Measurements from ENCODE around the gene CHID1. TPM values are rescaled to one million over a fixed set of nuclear protein-coding genes. Genes with fewer than 3 reads are reported as not detected.

CHID1 gene
- total RNA-seq, 1 donor from 2014 or later: 74.6 TPM

- no peaks in the 10 kb centered on the region for H3K27me3 ChIP-seq (ENCODE audit: insufficient read depth, low read length)
- H3K9me3 Mint-ChIP-seq (ENCODE audit: unreplicated experiment): no peaks in the 10 kb centered on the region
- H3K4me3 Mint-ChIP-seq (ENCODE audit: unreplicated experiment): no peak overlapping the region
- no peaks in the 10 kb centered on the region for H3K79me2 ChIP-seq (ENCODE audit: insufficient read depth, low read length)
- TF ChIP-seq CTCF (IDR thresholded peaks at IDR 0.05; ENCODE audit: insufficient read depth, low read depth, low read length): no peak
- no peak for TF ChIP-seq EZH2 (IDR thresholded peaks at IDR 0.05; ENCODE audit: insufficient read depth, low read length)
- no peak overlapping the region for H3K27ac Mint-ChIP-seq (ENCODE audit: unreplicated experiment)
- FAIRE-seq (no peak), DNase-seq (ENCODE audit: low read depth) (no peak)
- H3K9me3 ChIP-seq (ENCODE audit: insufficient read depth, low read depth, low read length): no peaks in the 10 kb centered on the region
- H3K4me2 ChIP-seq (ENCODE audit: low read length): no peak overlapping the region
- no peaks in the 10 kb centered on the region for H3K36me3 ChIP-seq (ENCODE audit: insufficient read depth, low read length)
- H3K9ac ChIP-seq (ENCODE audit: low read length): no peak overlapping the region
- no peak overlapping the region for H3K27ac ChIP-seq (ENCODE audit: low read depth, low read length)
- H3K4me1 ChIP-seq (ENCODE audit: insufficient read depth, low read length): peaks cover 4% of the 10 kb centered on the region
- no peak overlapping the region for H3K4me3 ChIP-seq (ENCODE audit: insufficient read depth, low read depth, low read length)
- peaks cover 8% of the 10 kb centered on the region for H3K36me3 Mint-ChIP-seq (ENCODE audit: low read depth, unreplicated experiment)
- H2AFZ ChIP-seq (ENCODE audit: low read depth, low read length): no peak overlapping the region
- peaks cover 3% of the 10 kb centered on the region for H3K27me3 Mint-ChIP-seq (ENCODE audit: low read depth, unreplicated experiment)
- no peaks in the 10 kb centered on the region for H3K4me1 Mint-ChIP-seq (ENCODE audit: low read depth, unreplicated experiment)
- H4K20me1 ChIP-seq (ENCODE audit: insufficient read depth, low read length): peaks cover 20% of the 10 kb centered on the region
Measured at GRCh38 chr11:875769-876301, 34.8 kb downstream of the CHID1 start.

- H2AFZ ChIP-seq (ENCODE audit: low read depth, low read length): no peak overlapping the region
- no peak for DNase-seq (ENCODE audit: low read depth)
- H3K9ac ChIP-seq (ENCODE audit: low read length): no peak overlapping the region
- no peak for TF ChIP-seq EZH2 (IDR thresholded peaks at IDR 0.05; ENCODE audit: insufficient read depth, low read length)
- no peak for TF ChIP-seq CTCF (IDR thresholded peaks at IDR 0.05; ENCODE audit: insufficient read depth, low read depth, low read length)
- H3K9me3 Mint-ChIP-seq (ENCODE audit: unreplicated experiment): no peaks in the 10 kb centered on the region
- H3K4me1 Mint-ChIP-seq (ENCODE audit: low read depth, unreplicated experiment): no peaks in the 10 kb centered on the region
- no peak overlapping the region for H3K27ac Mint-ChIP-seq (ENCODE audit: unreplicated experiment)
- no peaks in the 10 kb centered on the region for H3K36me3 ChIP-seq (ENCODE audit: insufficient read depth, low read length)
- H3K4me1 ChIP-seq (ENCODE audit: insufficient read depth, low read length): peaks cover 4% of the 10 kb centered on the region
- H3K27me3 ChIP-seq (ENCODE audit: insufficient read depth, low read length): no peaks in the 10 kb centered on the region
- no peaks in the 10 kb centered on the region for H3K9me3 ChIP-seq (ENCODE audit: insufficient read depth, low read depth, low read length)
- no peak overlapping the region for H3K4me3 Mint-ChIP-seq (ENCODE audit: unreplicated experiment)
- peaks cover 23% of the 10 kb centered on the region for H4K20me1 ChIP-seq (ENCODE audit: insufficient read depth, low read length)
- H3K4me2 ChIP-seq (ENCODE audit: low read length): no peak overlapping the region
- H3K79me2 ChIP-seq (ENCODE audit: insufficient read depth, low read length): no peaks in the 10 kb centered on the region
- peaks cover 3% of the 10 kb centered on the region for H3K27me3 Mint-ChIP-seq (ENCODE audit: low read depth, unreplicated experiment)
- no peak overlapping the region for H3K27ac ChIP-seq (ENCODE audit: low read depth, low read length)
- H3K36me3 Mint-ChIP-seq (ENCODE audit: low read depth, unreplicated experiment): peaks cover 8% of the 10 kb centered on the region
- FAIRE-seq: no peak
- no peak overlapping the region for H3K4me3 ChIP-seq (ENCODE audit: insufficient read depth, low read depth, low read length)
Measured at GRCh38 chr11:875203-875602, 35.4 kb downstream of the CHID1 start.

DNA sequence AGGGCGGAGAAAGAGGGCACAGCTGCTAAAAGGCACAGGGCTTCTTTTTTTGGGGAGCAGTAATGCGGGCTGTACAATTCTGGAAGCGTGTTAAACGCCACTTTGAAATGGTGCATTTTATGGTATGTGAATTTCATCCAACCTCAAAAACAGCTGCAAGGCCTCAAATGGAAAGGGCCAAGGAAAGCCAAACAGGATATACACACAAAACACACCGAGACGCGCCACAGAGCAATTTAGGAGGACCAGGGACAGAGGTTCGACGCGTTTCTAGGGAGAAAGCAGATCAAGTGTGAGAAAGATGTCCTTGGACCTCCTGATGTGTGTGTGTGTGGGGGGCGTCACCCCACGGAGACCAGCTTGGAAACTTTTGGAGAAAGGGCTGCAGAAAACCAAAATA, 36.9 kb downstream of the CHID1 start:
- no peak overlapping the region for H3K4me3 Mint-ChIP-seq (ENCODE audit: unreplicated experiment)
- H3K36me3 ChIP-seq (ENCODE audit: insufficient read depth, low read length): no peaks in the 10 kb centered on the region
- no peaks in the 10 kb centered on the region for H3K79me2 ChIP-seq (ENCODE audit: insufficient read depth, low read length)
- no peak overlapping the region for H3K27ac Mint-ChIP-seq (ENCODE audit: unreplicated experiment)
- peaks cover 4% of the 10 kb centered on the region for H3K4me1 ChIP-seq (ENCODE audit: insufficient read depth, low read length)
- no peak overlapping the region for H3K9ac ChIP-seq (ENCODE audit: low read length)
- TF ChIP-seq EZH2 (IDR thresholded peaks at IDR 0.05; ENCODE audit: insufficient read depth, low read length): no peak
- no peak for TF ChIP-seq CTCF (IDR thresholded peaks at IDR 0.05; ENCODE audit: insufficient read depth, low read depth, low read length)
- FAIRE-seq: no peak
- peaks cover 17% of the 10 kb centered on the region for H4K20me1 ChIP-seq (ENCODE audit: insufficient read depth, low read length)
- H3K36me3 Mint-ChIP-seq (ENCODE audit: low read depth, unreplicated experiment): peaks cover 8% of the 10 kb centered on the region
- DNase-seq (ENCODE audit: low read depth): no peak
- H3K4me2 ChIP-seq (ENCODE audit: low read length): no peak overlapping the region
- no peak overlapping the region for H3K4me3 ChIP-seq (ENCODE audit: insufficient read depth, low read depth, low read length)
- H3K9me3 Mint-ChIP-seq (ENCODE audit: unreplicated experiment): no peaks in the 10 kb centered on the region
- H3K27me3 Mint-ChIP-seq (ENCODE audit: low read depth, unreplicated experiment): peaks cover 3% of the 10 kb centered on the region
- H3K9me3 ChIP-seq (ENCODE audit: insufficient read depth, low read depth, low read length): no peaks in the 10 kb centered on the region
- no peak overlapping the region for H3K27ac ChIP-seq (ENCODE audit: low read depth, low read length)
- no peaks in the 10 kb centered on the region for H3K27me3 ChIP-seq (ENCODE audit: insufficient read depth, low read length)
- H3K4me1 Mint-ChIP-seq (ENCODE audit: low read depth, unreplicated experiment): no peaks in the 10 kb centered on the region
- H2AFZ ChIP-seq (ENCODE audit: low read depth, low read length): no peak overlapping the region

Data from astrocyte (in vitro differentiated cells and primary cell).